Dendritic cell treated with granulocyte-macrophage colony-stimulating factor and Interleukin-4, amounts not matched to agents 40 ng/mL and 50 ng/mL, for 4 days (primary cell): ENCODE results near the gene NOSIP.

Source experiments
- H3K27ac Mint-ChIP-seq: one replicate; pipeline ENCODE4 v1.8.0; 2022; ENCODE audit warnings: mild to moderate bottlenecking, mixed read lengths
- H3K27me3 Mint-ChIP-seq: one replicate; pipeline ENCODE4 v1.8.0; 2022; ENCODE audit warnings: mild to moderate bottlenecking, mixed read lengths
- H3K36me3 Mint-ChIP-seq: one replicate; pipeline ENCODE4 v1.8.0; 2022; ENCODE audit warnings: low read depth, mixed read lengths
- H3K4me1 Mint-ChIP-seq: one replicate; pipeline ENCODE4 v1.8.0; 2022; ENCODE audit warnings: low read depth, mixed read lengths
- H3K4me3 Mint-ChIP-seq: one replicate; pipeline ENCODE4 v1.8.0; 2022; ENCODE audit warnings: mild to moderate bottlenecking, moderate library complexity, mixed read lengths
- H3K9me3 Mint-ChIP-seq: one replicate; pipeline ENCODE4 v1.8.0; 2022; ENCODE audit warnings: mixed read lengths
- intact Hi-C: fragments of 100-400 bp; cut with micrococcal nuclease; formaldehyde crosslinking; loops from one replicate; pipeline ENCODE4 v1.15.0; 2022

NOSIP gene

DNA sequence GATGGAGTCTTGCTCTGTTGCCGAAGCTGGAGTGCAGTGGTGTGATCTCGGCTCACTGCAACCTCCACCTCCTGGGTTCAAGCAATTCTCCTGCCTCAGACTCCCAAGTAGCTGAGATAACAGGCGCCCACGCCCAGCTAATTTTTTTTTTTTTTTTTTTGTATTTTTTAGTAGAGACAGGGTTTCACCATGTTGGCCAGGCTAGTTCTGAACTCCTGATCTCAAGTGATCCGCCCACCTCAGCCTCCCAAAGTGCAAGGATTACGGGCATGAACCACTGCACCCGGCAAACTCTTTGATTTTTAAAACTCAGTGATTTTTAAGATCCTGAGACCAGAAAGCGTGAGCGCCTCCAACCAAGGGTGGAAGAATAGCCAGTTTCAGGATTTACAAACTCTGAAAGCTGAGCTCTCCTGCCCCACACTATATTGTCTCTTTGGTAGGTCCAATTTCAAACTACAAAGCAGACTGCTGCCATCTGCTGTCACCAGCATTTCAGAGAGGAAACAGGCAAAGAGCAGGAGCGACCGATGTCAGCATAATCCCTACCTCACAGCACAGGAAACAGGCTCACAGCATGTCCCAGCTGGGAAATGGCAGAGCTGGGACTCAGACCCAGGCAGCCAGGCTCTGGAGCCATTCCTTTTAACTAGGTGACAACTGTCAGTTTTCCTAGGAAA lies 9.2 kb downstream of the NOSIP start:
- Mint-ChIP-seq H3K27me3 (no peaks in the 10 kb centered on the region), H3K9me3 (no peaks in the 10 kb centered on the region), H3K36me3 (peaks cover 47% of the 10 kb centered on the region), H3K4me3 (no peak overlapping the region), H3K4me1 (peaks cover 33% of the 10 kb centered on the region), H3K27ac (peak overlapping the region; percentile 37)
- intact Hi-C loops: loop anchor here (1.0 kb wide), 2 partner anchors 65 to 97 kb away; partner anchors contain the start of gene FLT3LG

DNA sequence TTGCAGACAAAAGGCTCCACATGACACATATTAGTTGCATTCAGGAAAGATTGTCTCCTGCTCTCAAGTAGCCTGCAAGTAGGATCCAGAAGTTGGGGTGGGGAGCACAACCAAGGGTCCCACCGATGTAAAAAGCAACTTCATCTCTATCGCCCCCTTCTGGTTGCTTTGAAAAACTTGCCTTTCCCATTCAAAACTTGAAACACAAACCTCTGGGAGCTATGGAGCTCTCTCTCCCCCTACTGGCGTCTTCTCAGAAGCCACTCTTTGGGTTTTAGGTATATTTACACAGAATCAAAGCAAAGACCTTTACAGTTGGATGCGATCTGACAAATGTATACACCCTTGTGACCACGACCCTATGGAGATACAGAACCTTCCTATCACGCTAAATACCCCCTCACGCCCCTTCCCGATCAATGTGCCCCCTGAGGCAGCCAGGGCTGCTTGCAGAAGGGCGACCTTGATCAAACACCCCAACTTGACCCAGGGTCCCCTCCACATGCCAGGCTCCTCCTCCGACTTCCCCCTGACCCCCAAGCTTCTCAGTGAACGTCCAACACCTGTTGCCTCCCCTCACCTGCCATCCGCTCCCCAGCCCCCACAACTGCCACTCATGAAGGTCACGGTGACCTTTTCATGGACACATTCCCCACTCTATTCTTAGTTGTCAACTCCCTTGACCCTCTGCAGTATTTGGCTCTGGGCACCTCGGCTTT lies 10.1 kb downstream of the NOSIP start:
- Mint-ChIP-seq H3K4me1 (peaks cover 37% of the 10 kb centered on the region), H3K27me3 (no peaks in the 10 kb centered on the region), H3K27ac (peak overlapping the region; percentile 28), H3K4me3 (no peak overlapping the region), H3K9me3 (no peaks in the 10 kb centered on the region), H3K36me3 (peaks cover 47% of the 10 kb centered on the region)
- intact Hi-C loops: loop anchor here (1.0 kb wide), 2 partner anchors 64 to 96 kb away; partner anchors contain the start of gene FLT3LG

DNA sequence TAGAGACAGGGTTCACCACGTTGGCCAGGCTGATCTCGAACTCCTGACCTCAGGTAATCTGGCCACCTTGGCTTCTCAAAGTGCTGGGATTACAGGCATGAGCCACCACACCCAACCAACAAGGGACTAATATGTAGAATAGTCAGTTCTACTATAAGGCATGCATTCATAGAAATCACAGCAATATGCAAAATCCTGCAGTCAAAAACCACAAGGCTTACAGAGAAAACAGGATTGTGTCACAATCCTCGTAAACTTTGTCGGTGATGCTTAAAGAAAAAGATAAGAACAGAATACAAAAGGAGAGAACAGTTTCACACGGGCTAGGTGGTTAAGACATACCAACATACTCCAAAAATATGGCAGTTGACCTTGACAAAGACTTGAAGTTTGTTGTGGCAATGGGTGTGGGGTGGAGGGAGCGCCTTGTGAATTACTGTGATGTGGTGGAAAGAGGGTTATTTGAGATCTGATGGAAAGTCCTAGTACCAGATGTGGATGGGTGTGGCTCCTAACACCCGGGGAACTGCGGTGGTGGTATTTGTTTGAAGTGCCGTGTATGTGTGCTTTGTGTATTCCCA lies 12.4 kb downstream of the NOSIP start:
- intact Hi-C loops: no loop called here
- peaks cover 35% of the 10 kb centered on the region for H3K36me3 Mint-ChIP-seq
- H3K27me3 Mint-ChIP-seq: no peaks in the 10 kb centered on the region
- H3K9me3 Mint-ChIP-seq: no peaks in the 10 kb centered on the region
- peaks cover 41% of the 10 kb centered on the region for H3K4me1 Mint-ChIP-seq
- H3K27ac Mint-ChIP-seq: peak overlapping the region; percentile 44
- H3K4me3 Mint-ChIP-seq: no peak overlapping the region

DNA sequence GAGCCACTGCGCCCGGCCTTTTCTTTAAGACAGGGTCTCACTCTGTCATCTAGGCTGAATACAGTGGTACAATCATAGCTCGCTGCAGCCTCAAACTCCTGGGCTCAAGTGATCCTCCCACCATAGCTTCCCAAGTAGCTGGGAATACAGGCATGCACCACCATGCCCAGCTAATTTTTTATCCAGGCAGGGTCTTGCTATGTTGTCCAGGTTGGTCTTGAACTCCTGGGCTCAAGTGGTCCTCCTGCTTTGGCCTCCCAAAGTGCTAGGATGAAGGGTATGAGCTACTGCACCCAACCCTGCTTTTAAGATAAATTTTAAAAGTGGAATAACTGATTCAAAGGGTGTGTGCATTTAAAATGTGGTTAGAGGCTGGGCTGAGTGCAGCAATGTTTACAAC lies 14.1 kb downstream of the NOSIP start:
- H3K4me3 Mint-ChIP-seq: no peak overlapping the region
- no peak overlapping the region for H3K27ac Mint-ChIP-seq
- H3K9me3 Mint-ChIP-seq: no peaks in the 10 kb centered on the region
- H3K36me3 Mint-ChIP-seq: peaks cover 34% of the 10 kb centered on the region
- intact Hi-C loops: no loop called here
- H3K4me1 Mint-ChIP-seq: peaks cover 45% of the 10 kb centered on the region
- no peaks in the 10 kb centered on the region for H3K27me3 Mint-ChIP-seq

DNA sequence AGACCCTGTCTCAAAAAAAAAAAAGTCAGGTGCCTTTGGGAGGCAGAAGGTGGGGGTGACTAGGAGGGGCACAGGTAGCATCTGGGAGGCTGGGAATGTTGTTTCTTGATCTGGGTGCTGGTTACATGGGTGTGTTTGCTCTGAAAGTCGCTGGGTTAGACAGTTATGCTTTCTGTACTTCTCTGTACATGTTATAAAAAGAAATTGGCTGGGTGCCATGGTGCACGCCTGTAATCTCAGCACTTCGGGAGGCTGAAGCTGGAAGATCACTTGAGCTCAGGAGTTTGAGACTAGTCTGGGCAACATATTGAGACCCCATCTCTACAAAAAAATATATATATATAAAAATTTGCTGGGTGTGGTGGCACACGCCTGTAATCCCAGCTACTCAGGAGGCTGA lies 15.1 kb downstream of the NOSIP start:
- peaks cover 47% of the 10 kb centered on the region for H3K4me1 Mint-ChIP-seq
- no peak overlapping the region for H3K4me3 Mint-ChIP-seq
- H3K27ac Mint-ChIP-seq: peak overlapping the region; percentile 28
- H3K9me3 Mint-ChIP-seq: no peaks in the 10 kb centered on the region
- intact Hi-C loops: no loop called here
- H3K36me3 Mint-ChIP-seq: peaks cover 37% of the 10 kb centered on the region
- H3K27me3 Mint-ChIP-seq: no peaks in the 10 kb centered on the region

DNA sequence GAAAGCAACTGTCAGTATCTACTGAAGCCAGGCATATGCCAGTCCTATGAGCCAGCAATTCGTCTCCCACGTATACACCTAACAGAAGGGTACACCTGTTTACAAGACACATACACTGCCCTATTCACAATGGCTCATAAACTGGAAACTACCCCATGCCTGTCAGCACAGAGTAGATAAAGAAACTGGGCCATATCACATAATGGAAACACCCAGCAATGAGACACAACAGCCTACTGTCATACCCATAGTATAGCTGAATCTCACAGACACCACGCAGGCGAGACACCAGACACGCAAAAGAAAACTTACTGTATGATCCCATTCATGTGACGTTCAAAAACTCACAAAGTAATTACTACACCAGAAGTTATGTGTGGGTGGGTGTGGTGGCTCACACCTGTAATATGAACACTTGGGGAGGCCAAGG lies 15.7 kb downstream of the NOSIP start:
- Mint-ChIP-seq H3K9me3 (no peaks in the 10 kb centered on the region), H3K27me3 (no peaks in the 10 kb centered on the region), H3K4me1 (peaks cover 52% of the 10 kb centered on the region), H3K27ac (peak overlapping the region; percentile 28), H3K4me3 (no peak overlapping the region), H3K36me3 (peaks cover 44% of the 10 kb centered on the region)
- intact Hi-C loops: no loop called here

DNA sequence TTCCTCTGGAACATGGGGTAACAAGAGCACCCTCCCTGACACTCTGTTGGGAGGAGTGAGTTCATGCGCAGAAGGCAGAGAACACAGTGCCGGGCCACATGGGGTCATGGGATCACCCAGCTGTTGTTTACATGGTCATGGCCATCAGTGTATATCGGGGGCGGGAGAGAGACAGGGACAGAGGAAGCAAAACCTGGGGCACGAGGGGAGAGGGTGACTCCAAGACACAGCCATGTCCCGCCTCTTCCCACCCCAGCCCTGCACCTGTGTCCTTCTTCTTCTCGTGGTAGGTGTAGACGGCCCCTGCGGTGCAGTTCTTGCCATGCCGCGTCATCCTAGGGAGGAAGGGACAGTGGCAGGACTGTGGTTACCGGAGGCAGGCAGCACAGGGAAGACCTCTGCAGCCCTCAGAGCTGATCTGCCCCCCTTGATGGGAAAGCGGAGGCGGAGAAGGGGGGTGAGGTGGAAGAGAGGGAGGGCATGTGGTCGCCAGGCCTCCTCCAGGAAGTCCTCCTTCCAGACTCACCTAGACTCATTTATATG lies 19.9 kb downstream of the NOSIP start:
- Mint-ChIP-seq H3K4me3 (no peak overlapping the region), H3K27me3 (no peaks in the 10 kb centered on the region), H3K36me3 (peaks cover 61% of the 10 kb centered on the region), H3K4me1 (peaks cover 47% of the 10 kb centered on the region), H3K27ac (peak overlapping the region; percentile 18), H3K9me3 (no peaks in the 10 kb centered on the region)
- intact Hi-C loops: no loop called here

DNA sequence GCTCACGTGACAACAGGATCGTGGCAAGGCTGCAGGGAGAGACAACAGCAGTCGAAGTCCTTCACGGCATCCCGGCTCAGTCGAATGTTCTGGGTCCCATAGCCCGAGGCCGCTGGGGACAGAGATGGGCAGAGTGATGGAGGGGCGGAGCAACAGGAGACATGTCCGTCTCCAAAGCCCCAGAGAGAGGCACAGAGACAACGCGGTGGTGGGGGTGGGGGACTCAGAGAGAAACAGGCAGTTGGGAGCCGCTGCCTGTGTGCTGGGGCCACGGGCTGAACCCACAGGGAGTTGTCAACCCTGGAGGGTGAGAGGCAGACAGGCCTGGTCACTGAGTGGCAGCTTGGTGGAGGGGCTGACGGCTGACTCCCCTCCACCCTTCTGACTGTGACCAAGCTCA lies 20.4 kb downstream of the NOSIP start:
- Mint-ChIP-seq H3K27me3 (no peaks in the 10 kb centered on the region), H3K4me3 (no peak overlapping the region), H3K36me3 (peaks cover 61% of the 10 kb centered on the region), H3K9me3 (no peaks in the 10 kb centered on the region), H3K27ac (no peak overlapping the region), H3K4me1 (peaks cover 45% of the 10 kb centered on the region)
- intact Hi-C loops: no loop called here

DNA sequence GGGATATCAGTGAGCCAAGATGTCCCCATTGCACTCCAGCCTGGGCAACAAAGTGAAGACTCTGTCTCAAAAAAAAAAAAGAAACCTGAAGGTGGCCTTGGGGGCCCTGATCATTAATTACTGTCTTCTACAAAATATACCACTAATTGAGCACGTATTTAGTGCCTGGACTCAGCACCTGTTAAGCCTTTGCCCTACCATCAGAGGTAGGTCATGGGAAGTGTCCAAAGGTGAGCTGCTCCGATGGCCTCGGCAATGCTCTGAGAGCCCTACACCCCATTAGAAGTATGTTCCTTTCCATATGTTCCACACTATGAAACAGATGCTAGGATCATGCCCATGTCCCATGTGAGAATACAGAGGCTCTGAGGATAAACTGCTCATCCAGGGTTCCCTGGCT lies 20.9 kb downstream of the NOSIP start:
- Mint-ChIP-seq H3K36me3 (peaks cover 62% of the 10 kb centered on the region), H3K9me3 (no peaks in the 10 kb centered on the region), H3K27ac (no peak overlapping the region), H3K4me3 (no peak overlapping the region), H3K4me1 (peaks cover 47% of the 10 kb centered on the region), H3K27me3 (no peaks in the 10 kb centered on the region)
- intact Hi-C loops: no loop called here

DNA sequence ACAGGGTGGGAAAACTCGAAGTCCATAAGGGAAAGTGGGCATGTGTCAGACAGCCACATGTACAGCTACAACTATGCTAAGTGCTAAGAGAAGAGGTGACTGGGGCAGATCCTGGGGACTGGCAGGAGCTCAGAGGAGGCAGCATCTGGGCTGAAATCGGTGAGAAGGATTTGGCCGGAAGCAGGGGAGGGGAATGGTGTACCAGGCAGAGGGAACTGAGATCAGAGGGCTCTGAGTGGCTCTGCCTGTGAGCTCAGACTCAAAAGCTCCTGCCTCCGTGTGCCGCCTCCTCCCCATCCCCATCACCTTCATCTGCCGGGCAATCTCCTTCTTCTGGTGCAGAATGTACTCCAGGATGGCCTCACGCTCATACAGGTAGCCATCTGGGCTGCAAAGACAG lies 21.8 kb downstream of the NOSIP start:
- H3K27ac Mint-ChIP-seq: no peak overlapping the region
- peaks cover 70% of the 10 kb centered on the region for H3K36me3 Mint-ChIP-seq
- H3K9me3 Mint-ChIP-seq: no peaks in the 10 kb centered on the region
- peaks cover 53% of the 10 kb centered on the region for H3K4me1 Mint-ChIP-seq
- no peak overlapping the region for H3K4me3 Mint-ChIP-seq
- intact Hi-C loops: no loop called here
- no peaks in the 10 kb centered on the region for H3K27me3 Mint-ChIP-seq

DNA sequence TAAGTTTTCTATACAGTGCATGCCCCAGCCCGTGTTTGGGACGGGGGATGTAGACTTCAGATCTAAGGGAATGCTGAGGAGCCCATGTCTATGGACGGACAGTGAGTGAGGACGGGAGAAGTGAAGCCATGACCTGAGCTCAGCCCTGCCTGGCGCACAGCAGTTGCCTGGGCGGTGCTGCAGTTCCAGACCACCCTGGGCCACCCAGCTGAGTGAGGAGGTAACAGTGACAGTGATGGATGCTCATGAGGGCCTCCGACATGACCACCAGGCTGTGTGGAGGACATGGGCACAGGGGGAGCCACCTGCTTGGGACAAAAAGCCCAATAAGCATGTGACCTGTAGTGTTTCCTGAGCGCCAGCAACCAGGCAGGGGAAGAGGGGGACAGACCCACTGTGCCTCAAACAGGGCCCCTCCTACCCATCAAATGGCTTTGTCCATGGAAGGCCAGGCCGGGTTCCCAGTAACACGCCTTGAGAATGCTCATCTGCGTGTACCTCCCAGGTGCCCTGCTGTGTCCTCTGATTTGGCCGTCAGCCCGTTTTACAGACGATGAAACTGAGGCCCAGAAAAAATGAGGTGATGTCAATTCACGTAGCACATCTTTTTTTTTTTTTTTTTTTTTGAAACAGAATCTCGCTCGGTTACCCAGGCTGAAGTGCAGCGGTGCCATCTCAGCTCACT lies 22.6 kb downstream of the NOSIP start:
- H3K36me3 Mint-ChIP-seq: peaks cover 74% of the 10 kb centered on the region
- H3K9me3 Mint-ChIP-seq: no peaks in the 10 kb centered on the region
- H3K27ac Mint-ChIP-seq: no peak overlapping the region
- H3K4me3 Mint-ChIP-seq: no peak overlapping the region
- H3K27me3 Mint-ChIP-seq: no peaks in the 10 kb centered on the region
- intact Hi-C loops: no loop called here
- H3K4me1 Mint-ChIP-seq: peaks cover 55% of the 10 kb centered on the region

DNA sequence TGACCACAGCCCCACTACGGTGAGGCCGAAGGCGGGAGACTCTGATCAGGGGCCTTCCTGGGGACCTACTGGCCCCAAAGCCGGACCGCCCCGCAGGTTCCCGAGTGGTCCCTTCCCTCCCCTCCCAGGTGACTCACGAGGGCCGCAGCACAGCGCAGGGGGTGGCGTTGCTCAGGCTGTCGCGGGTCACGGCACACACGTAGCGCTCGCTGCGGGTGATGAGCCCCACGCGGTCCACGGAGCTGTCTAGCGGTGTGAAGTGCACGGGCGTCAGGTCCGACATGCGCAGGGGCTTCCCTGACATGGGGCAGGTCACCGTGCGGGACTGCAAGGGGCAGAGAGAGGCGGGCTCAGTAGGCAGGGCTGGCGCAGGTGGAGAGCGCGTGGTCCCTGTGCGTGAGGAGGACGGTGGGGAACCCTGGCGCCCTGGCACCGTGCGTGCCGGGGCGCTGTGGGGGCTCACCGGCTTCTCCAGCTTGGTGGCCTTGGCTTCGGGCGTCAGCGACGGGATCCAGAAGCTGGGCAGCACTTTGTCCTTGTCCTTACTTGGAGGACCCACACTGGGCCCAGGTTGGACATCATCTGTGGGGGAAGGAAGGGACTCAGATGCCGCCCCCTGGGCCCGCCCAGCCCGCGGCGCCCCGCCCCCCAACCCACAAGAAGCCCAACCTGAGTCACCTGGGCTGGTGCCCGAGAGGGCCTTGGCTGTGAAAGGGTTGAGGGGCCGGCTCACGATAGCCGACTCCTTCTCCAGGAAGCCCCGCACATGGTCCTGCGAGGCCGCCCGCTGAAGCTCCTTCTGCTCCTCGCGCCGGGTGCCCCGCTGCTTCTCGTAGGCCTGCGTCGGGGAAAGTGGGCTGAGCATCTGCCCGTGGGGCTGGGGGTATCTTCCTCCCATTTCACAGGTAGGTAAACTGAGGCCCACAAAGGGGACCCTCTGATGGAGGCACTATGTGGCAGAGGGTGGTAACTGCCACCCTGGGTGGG lies 23.7 kb downstream of the NOSIP start:
- intact Hi-C loops: no loop called here
- peaks cover 61% of the 10 kb centered on the region for H3K4me1 Mint-ChIP-seq
- H3K4me3 Mint-ChIP-seq: no peak overlapping the region
- peaks cover 79% of the 10 kb centered on the region for H3K36me3 Mint-ChIP-seq
- H3K27me3 Mint-ChIP-seq: no peaks in the 10 kb centered on the region
- H3K9me3 Mint-ChIP-seq: no peaks in the 10 kb centered on the region
- no peak overlapping the region for H3K27ac Mint-ChIP-seq
